D341Med (cell line): ENCODE measurements around the gene SPATA16.

Source experiments
- DNase-seq: peaks from one replicate; pipeline ENCODE4 v3.0.0; 2012; ENCODE audit warnings: low spot score

The SPATA16 gene

GRCh38 chr3:172951511-172951910 lies 189.5 kb downstream of the SPATA16 start:
- no peak for DNase-seq

- DNase-seq = no peak
Observed at GRCh38 chr3:172946061-172946460, 195.0 kb downstream of the SPATA16 start.

GRCh38 chr3:172939651-172940293 lies 201.3 kb downstream of the SPATA16 start:
- DNase-seq = no peak

- DNase-seq = no peak
Observed at GRCh38 chr3:172938788-172939187, 202.2 kb downstream of the SPATA16 start.

- no peak for DNase-seq
Observed at GRCh38 chr3:172931746-172932285, 209.2 kb downstream of the SPATA16 start.

GRCh38 chr3:172929451-172929850 lies 211.6 kb downstream of the SPATA16 start:
- DNase-seq = no peak

- no peak for DNase-seq
Observed at GRCh38 chr3:172924546-172924945, 216.5 kb downstream of the SPATA16 start.

GRCh38 chr3:172919297-172919683 lies 221.7 kb downstream of the SPATA16 start:
- no peak for DNase-seq

- DNase-seq = no peak
Observed at GRCh38 chr3:172918568-172919296, 222.3 kb downstream of the SPATA16 start.

GRCh38 chr3:172918165-172918564 lies 222.9 kb downstream of the SPATA16 start:
- DNase-seq = no peak

GRCh38 chr3:172915911-172916514 lies 225.0 kb downstream of the SPATA16 start:
- DNase-seq = no peak

GRCh38 chr3:172914854-172915253 lies 226.2 kb downstream of the SPATA16 start:
- no peak for DNase-seq

- DNase-seq = no peak
Observed at GRCh38 chr3:172913911-172914655, 227.0 kb downstream of the SPATA16 start.

GRCh38 chr3:172911142-172911541 lies 229.9 kb downstream of the SPATA16 start:
- no peak for DNase-seq

GRCh38 chr3:172908771-172909270 lies 232.2 kb downstream of the SPATA16 start:
- DNase-seq = no peak

- no peak for DNase-seq
Observed at GRCh38 chr3:172905451-172905850, 235.6 kb downstream of the SPATA16 start.

- DNase-seq = no peak
Observed at GRCh38 chr3:172904711-172905373, 236.2 kb downstream of the SPATA16 start.

- DNase-seq = no peak
Observed at GRCh38 chr3:172903642-172904320, 237.3 kb downstream of the SPATA16 start.

GRCh38 chr3:172892158-172892557 lies 248.9 kb downstream of the SPATA16 start:
- no peak for DNase-seq

GRCh38 chr3:172885704-172886103 lies 255.3 kb downstream of the SPATA16 start:
- DNase-seq = no peak

GRCh38 chr3:172882563-172882962 lies 258.5 kb downstream of the SPATA16 start:
- no peak for DNase-seq
